A549 treated with dexamethasone at 1 μM for 4 hours (cell line): ENCODE results near the gene NDRG4. TPM values are rescaled to one million over a fixed set of nuclear protein-coding genes. Genes with fewer than 3 reads are reported as not detected.

Source experiments
- total RNA-seq: library from RNA; stranded (reverse); fragments of 200-300 nt; extraction: Qiagen RNA extraction; gene quantifications from 5 replicates; pipeline ENCODE4 v1.2.3, GENCODE V29; 2022

Gene NDRG4, protein sequence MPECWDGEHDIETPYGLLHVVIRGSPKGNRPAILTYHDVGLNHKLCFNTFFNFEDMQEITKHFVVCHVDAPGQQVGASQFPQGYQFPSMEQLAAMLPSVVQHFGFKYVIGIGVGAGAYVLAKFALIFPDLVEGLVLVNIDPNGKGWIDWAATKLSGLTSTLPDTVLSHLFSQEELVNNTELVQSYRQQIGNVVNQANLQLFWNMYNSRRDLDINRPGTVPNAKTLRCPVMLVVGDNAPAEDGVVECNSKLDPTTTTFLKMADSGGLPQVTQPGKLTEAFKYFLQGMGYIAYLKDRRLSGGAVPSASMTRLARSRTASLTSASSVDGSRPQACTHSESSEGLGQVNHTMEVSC
- 22.3 to 31.5 TPM (median 25.5 TPM) in 5 replicates for total RNA-seq

DNA sequence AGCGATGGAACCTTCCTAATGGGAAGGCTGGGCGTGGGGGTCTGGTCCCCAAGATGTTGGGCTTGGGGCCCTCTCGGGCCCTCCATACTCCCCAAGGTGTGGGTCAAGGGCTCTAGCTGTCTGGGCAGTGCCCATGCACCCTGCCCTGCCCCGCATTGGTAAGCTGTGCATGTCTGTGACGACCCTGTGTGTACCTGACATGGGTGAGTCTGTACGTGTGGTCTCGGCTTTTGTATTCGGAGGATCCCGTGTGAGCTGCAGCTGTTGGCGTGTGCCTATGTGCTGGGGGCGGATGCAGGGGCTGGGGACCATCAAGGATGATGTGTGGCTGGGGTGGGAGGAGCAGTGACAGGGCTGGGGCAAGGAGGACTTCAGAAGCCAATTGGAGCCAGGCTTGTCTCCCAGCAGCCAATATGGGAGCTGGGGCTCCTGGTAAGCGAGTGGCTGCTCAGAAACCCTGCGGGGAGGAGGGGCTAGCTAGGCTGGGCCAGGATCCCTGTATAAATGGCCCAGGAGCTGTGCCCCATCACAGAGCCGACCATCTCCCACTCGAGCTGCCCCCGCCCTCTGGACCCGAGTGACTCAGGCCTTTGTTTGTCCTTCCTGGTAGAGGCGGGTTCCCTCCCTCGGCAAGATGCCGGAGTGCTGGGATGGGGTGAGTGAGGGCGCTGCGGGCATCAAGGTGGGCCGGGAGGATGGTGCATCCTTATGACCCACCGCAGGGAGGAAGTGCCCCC, at the start of gene NDRG4:
TSS of gene NDRG4 (plus strand) at position 529 of the 737 bp plus-strand sequence. CDS start at position 635, 106 bp downstream.

DNA sequence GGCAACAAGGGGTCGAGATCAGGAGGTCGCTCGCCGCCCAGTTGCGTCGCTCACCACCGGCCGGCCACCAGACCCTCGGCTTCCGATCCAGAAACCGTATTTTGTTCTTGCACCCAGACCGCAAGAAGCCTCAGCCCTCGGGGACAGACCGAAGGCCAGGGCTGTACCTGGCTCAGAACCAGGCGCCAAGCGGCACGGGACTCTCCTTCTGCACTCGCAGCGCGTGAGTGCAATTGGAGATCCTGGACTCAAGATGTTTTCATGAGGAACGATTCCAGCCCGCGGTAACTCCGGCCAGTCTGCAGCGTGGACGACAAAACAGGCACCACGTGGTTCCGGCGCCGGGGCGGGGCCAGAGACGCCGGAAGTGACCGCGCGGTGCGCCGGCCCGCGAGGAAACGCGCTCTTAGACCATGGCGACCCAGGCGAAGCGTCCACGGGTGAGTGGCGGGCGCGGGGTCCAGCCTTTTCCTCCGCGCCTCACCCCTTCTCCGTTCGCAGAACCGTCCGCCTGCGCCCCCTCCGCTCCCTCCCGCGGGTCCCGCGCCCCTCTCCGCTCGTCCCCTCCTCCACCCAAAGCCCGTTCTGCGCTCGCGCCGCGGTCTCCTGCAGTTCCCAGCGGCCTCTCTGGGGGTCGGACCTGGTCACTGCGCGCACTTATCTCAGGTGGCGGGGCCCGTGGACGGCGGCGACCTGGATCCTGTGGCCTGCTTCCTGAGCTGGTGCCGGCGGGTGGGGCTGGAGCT, 15.4 kb downstream of the NDRG4 start, which contains the start of gene SETD6:
TSS of gene SETD6 (plus strand) at position 393 of the 746 bp plus-strand sequence. CDS start at position 414, 21 bp downstream.

Other genes with a start within 250 kb of the NDRG4 start
- gene PRSS54, start 205.1 kb upstream of the NDRG4 start, total RNA-seq: not detected in 5 replicates
- gene GINS3, start 107.7 kb upstream of the NDRG4 start, total RNA-seq: 21.0 to 23.5 TPM (median 21.5 TPM) in 5 replicates
- gene SETD6, start 15.4 kb downstream of the NDRG4 start, total RNA-seq: 9.0 to 14.3 TPM (median 12.9 TPM) in 5 replicates
- 135 to 146 TPM (median 142 TPM) in 5 replicates for gene CNOT1, start 129.7 kb downstream of the NDRG4 start, total RNA-seq
- 17.1 to 19.5 TPM (median 18.5 TPM) in 5 replicates for gene SLC38A7, start 184.6 kb downstream of the NDRG4 start, total RNA-seq
- 158 to 183 TPM (median 177 TPM) in 5 replicates for gene GOT2, start 234.2 kb downstream of the NDRG4 start, total RNA-seq